GM21737 (cell line): ENCODE results near the gene DIS3L2.
"Not testable (repeated sequence)": the region's sequence is repeated elsewhere in the genome, so short reads cannot be mapped to it uniquely, and the experiment has no call there.

Experiments
- ATAC-seq: cut with Tn5 transposase; IDR thresholded peaks from one replicate; pipeline ENCODE4 v1.9.1; 2021; ENCODE audit warnings: mild to moderate bottlenecking, moderate library complexity; ENCODE audit not compliant: unreplicated experiment

Gene DIS3L2

GRCh38 chr2:232288489-232289030, 327.0 kb downstream of the DIS3L2 start:
- ATAC-seq: no peak

DNA sequence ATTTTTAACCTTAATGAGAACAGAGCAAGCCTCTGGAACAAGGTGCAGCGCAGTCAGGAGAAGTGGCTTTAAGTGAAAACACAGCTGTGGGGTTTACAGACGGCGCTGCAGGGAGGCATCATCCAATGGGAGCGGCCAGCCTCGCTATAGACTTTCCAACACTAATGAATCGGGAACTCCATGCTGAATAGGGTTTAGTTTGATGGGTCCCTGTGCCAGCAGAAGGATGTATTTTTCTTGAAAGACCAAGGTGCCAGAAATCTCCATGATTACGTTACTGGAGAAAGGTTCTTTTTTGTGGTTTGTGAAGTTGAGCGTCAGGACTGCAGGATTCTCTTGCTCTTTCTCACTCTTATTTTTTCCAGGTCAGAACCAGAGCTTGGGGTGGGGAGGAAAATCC, 329.2 kb downstream of the DIS3L2 start:
- ATAC-seq: no peak

DNA sequence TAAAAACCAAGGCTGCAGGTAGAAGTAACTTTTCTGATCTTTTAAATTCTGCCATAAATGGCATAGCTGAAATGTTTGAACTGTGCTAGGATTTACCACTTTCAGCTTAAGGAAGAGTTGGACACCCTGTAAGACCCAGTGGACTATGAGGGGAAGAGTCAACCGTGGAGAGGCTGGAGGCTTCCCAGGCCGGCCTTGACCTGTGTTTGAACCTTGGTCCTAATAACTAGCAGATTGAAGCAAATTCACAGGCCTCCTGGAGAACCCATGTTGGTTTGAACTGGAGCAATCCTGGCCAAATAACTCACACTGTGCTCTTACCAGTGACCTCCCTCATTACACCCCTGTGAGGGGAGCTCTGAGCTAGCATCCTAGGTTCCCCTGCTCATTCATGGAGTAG, 329.8 kb downstream of the DIS3L2 start:
- no peak for ATAC-seq

DNA sequence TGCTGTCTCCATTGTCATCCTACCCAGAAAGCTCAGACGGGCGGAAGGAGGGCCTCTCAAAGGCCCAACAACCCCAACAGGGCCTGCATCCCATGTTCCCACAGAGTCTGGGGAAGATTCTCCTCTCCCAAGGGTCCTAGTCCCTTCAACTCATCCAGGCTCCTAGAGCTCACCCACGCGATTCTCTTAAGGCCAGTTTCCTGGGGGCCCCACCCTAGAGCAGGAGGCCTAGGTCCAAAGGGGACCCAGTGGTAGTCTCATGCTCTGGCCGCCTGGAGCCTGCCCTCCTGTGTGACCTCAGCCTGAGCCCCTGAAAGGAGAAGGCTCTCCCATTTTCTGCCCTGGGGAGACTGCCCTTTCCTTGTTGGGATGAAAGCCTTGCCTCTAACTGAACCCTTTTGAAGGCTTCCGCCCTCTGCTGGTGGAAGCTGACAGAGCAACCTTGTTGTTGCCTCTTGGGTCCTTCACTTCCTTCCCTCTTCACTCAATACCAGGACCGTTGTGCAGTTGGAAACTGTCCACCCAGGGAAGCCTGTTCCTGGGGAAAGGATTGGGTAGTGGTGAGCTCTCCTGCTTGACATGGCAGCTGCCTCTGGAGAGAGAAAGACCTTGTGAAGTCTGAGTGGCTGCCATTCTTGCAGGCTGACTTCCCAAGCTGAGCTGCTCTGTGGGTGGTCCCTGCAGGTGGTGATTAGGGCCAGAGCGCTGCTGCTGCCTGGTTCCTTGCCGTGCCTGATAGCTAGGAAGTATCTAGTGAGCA, 331.1 kb downstream of the DIS3L2 start:
- ATAC-seq: peak; percentile 54

DNA sequence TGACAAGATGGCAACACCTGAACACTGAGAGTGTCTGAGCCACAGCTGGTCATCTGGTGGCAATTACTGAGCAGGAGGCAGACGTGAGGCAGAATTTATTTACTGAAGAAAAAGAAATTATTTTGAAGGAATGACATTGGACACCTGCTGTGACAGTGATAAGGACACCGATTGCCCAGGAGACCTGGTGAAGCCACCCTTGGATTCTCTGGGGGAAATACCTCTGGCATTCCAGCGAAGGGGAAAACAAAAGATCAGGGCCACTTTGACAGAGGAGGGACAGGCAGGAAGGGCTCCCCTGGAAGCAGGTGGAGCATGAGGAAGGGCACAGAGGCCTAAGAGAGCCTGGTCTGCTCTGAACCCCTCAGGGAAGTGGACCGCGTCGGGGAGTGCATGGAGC, 331.7 kb downstream of the DIS3L2 start:
- ATAC-seq: no peak

- ATAC-seq: no peak
Observed at GRCh38 chr2:232295971-232296370, 334.5 kb downstream of the DIS3L2 start.

DNA sequence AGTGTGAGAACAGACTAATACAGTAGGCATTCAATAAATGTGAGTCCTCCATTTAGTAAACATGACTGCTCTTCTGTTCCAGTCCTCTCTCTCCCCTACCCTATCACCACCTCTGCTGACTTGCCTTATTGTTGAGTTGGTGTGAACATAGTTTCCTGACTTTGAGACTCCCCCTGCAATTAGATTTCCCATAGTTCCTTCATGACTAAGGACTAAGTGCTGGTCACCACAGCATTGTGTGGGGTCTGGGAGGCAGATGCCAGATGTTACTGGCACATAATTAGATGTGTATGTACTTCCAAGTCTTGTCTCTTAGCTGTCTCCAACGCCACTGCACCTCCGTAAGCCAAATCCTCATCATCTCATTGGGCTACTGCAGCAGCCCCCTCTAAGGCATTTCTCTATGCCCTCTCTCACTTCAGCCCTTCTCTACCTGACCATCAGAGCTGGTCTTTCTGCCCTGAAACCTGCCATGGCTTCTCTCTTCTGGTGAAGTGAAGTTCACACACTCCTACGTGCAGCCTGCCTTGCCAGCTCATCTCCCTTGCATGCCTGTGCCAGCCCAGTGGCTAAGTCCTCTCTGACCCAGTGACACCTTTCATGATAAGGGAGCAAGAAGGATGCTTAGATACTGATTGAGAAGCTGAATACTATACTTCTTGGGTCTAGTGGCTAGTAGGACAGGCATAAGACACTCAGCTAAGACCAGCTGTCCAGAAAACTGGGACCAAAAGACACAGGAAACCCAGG, 335.4 kb downstream of the DIS3L2 start:
- ATAC-seq: no peak

DNA sequence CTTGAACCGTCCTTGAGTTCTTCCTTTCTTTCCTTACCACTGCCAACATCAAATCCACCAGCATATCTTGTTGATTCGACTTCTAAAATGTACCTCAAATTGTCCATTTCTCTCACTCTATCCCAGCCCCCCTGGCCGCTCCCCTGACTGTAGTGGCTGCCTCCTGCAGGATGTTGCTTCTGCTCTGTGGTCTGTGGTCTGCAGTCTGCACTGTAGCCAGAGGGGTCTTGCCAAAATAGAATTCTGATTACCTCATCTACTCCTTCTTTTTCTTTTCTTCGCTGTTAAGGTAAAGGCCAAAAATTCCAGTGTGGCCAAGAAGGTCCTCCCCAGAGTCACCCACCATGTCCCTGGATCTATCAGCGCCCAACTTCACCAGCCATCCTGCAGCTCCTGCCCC, 337.6 kb downstream of the DIS3L2 start:
- ATAC-seq: no peak

DNA sequence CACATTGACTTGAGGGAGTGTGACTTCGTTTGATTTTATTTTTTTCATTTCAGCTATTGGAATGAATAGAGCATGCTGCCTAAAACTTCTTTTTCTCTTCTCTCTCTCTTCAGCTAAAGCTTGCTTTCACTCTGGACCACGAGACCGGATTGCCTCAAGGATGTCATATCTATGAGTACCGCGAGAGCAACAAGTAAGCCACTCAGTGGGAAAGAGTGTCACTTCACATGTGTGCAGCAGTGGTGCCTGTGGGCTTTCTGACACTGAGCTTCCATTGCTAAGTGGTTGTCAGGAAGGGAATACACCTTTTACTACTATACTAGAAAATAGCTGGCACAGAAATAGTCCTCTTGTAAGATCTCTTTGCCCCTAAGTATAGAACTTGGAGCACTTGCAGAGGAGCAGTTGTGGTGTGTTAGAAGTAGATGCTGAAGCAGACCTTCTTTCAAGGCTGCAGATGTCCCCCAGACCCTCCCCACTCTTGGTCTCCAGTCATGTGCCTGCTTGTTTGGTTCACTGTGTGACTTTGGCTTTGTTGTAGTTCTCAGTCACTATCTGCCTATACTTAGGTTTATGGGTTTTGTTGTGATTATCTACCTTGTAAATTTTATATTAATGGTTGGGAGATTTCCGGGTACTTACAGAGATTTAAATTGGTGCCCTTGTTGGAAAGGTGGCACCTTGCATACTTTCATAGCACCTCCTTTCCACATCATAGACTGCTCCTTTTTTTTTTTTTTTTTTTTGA, 338.6 kb downstream of the DIS3L2 start:
- ATAC-seq: no peak

DNA sequence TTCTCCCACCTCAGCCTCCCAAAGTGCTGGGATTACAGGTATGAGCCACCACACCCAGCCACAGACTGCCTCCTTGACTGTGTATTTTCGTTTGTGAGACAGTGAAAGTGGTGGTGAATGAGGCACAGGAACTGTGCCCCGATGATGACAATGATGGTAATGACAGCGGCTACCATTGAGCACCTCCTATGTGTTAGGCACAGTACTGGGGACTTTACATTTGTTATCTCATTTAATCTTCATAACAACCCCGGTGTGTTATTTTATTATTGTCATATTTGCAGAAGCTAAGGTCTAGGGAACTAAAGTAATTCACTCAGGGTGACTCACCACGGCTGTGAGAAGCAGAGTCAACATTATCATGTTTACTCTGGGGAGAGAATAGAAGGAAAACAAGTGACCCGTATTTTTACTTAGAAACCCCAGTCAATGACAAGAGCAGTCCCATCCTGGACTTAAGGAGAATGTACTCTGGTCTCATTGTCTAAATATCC, 339.4 kb downstream of the DIS3L2 start:
- ATAC-seq: no peak

GRCh38 chr2:232304236-232304635, 342.7 kb downstream of the DIS3L2 start:
- no peak for ATAC-seq

DNA sequence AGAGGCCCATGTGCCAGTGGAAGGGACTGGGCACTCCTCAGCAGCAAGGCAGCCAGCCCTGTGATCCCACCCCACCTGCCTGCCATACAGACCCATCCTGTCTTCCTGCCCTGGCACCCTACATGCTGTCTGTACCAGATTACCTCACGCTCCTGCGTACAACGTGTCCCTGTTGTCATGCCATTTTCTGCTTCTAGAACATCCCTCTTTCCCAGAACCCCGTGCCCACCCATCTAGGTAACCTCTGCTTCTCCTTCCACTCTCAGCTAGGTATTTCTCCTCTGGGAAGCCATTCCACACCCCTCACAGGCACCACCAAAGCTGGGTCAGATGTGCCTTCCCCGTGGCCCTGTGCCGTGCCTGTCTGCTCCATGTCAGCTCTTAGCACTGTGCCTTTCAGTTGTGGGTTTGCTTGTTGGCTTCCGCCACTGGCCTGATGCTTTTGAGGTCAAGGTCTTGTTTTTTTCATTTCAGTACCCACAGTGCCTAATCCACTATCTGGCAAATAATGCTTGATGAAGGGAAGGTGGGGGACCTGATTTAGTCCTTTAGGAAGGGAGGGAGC, 345.3 kb downstream of the DIS3L2 start:
- ATAC-seq: no peak

GRCh38 chr2:232307854-232308253, 346.3 kb downstream of the DIS3L2 start:
- ATAC-seq: no peak

- ATAC-seq: no peak
Observed at GRCh38 chr2:232308986-232309385, 347.5 kb downstream of the DIS3L2 start.

DNA sequence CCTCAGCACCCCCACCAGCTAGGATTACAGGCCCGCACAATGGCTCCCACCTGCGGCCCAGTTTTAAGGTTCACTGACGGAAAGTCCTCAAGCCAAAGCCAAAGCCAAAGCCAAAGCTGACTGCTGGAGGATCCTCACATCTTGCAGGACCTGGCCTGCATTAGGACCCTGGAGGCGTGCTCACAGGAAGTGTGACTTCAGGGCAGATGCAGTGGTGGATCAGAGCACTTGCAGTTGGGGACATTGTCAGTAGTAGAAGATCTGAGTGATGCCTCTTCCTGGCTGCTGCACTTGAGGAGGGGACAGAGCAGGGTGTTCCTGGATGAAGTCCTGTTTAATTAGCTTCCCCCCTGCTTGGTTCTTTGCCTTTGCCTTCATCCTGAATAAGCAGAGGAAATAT, 348.1 kb downstream of the DIS3L2 start:
- no peak for ATAC-seq

GRCh38 chr2:232310121-232310520, 348.6 kb downstream of the DIS3L2 start:
- ATAC-seq: no peak

- ATAC-seq: no peak
Observed at GRCh38 chr2:232310696-232311095, 349.2 kb downstream of the DIS3L2 start.

- ATAC-seq: not testable (repeated sequence)
Observed at GRCh38 chr2:232313645-232314044, 352.1 kb downstream of the DIS3L2 start.

GRCh38 chr2:232315049-232315922, 353.8 kb downstream of the DIS3L2 start:
- ATAC-seq: peak; percentile 80

GRCh38 chr2:232315923-232316299, 354.4 kb downstream of the DIS3L2 start:
- no peak for ATAC-seq
